Lung microvascular endothelial cell (primary cell): ENCODE measurements around the gene PLCB1. TPM values are rescaled to one million over a fixed set of nuclear protein-coding genes. Genes with fewer than 3 reads are reported as not detected.
A peak's percentile ranks its signal among the peaks of the same experiment; 100 is the strongest.
"Not testable (repeated sequence)": the region's sequence is repeated elsewhere in the genome, so short reads cannot be mapped to it uniquely, and the experiment has no call there.

Experiments used
- DNase-seq, 2 donors: peaks; one replicate each; pipeline versions ENCODE4 v3.0.0 to v3.0.0-alpha.2; 2010; ENCODE audit warnings: low read depth in 2 of 2
- total RNA-seq: library from RNA; depleted of rRNA; stranded (reverse); fragments of >200 nt; gene quantifications from 2 replicates; pipeline ENCODE4 v1.2.1, GENCODE V29; 2014

The PLCB1 gene
- 11.8 and 12.3 TPM in 2 replicates for total RNA-seq

DNA sequence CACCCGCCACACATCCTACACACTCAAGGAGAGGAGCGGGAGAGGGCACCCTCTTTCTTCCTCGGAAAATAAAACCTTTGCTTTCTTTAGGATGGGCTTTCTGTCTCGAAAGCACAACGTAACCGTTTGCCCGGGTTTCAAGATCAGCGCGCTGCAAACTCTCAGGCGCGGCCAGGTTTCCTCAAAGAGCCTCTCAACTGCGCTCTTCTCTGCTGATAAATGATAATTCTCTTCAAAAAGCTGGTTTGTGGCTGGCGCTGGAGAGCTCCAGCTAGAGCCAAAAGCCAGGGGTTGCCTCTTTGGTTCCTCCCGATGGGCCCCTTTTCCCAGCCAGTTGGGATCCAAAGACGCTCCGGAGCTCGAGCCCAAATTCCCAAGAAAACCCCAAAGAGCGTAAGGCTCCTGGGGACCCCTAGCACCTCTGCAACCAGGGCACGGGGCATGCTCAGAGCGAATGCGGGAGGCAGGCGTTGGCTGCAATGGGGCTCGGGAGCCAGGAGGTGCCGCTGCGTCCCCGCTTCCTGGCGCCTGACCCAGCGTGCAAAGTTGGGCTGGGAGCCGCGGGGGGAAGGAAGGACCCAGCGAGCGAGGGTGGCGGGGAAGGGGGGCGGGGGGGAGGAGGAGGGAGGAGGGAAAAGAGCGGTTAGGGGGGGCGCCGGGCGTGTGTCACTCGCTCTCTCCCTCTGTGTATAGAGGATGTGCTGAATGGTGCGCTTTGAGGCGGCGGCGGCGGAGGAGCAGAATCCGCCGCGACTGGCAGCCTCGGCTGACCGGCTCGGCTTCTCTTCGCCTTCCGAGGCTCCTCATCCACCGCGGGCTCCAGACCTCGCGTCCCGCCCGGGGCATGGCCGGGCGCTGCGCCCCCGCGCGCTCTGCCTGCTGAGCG is at the start of gene PLCB1:
TSS of gene PLCB1 (plus strand) at position 669 of the 886 bp plus-strand sequence. CDS start 386 bp downstream, outside the sequence.
- DNase-seq = peak; percentile 85 to 93

GRCh38 chr20:8082989-8083388 is 49.1 kb upstream of the PLCB1 start:
- DNase-seq = no peak

DNA sequence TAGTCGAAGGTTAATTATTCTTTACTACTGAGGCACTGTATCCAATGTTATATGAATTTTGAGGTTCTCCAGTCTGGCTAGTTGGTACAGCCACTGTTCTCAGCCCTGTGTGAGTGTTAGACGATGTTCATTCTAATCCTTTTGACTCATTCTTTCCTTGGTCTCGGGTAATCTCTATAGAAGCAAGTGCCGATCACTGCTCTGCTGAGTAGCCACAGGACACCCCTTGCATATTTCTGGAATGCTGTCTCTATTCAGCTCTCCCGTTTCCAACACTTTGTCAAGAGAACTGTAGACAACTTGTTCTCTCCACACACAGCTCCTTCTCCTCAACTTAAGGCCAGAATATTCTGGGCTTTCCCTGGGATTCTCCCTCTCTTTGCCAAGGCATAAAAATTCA is 42.4 kb upstream of the PLCB1 start:
- DNase-seq = no peak

DNA sequence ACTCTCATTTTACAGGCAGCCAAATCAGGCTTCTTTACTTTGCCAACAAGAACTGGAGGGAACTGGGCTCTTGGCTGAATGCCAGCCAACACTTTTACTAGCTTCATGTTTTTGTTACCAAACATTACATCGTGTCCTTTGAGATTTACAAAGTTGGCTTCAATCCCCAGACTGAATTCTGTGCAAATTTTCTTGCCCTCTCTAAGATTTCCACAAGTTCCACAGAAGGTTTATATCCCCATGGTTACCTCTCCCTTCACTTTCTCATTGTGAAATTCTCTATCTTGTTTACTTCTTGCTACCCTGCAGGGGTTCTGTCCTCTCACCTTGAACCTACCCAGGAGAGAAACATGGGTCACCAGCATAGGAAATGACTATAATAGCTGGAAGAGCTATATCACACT is 37.6 kb upstream of the PLCB1 start:
- DNase-seq = peak; percentile 73 to 87

DNA sequence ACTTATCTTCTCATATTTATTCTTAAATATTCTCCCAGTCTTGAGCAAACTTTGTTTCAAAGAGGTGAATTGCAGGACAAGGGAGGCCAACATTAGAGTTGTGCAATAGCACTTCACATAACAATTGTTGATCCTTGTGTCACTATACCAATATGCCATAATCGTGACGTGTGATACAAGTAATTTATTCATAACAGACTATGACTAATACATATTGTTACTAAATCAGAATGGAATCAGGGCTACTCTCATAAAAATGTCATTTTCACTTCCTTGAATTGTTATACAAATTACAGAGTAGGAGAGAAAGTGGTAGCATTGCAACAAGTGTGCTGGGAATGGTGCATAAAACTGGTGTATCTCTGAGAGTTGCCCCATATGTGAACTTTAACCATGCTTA is 37.2 kb upstream of the PLCB1 start:
- peak; percentile 92 to 95 for DNase-seq

DNA sequence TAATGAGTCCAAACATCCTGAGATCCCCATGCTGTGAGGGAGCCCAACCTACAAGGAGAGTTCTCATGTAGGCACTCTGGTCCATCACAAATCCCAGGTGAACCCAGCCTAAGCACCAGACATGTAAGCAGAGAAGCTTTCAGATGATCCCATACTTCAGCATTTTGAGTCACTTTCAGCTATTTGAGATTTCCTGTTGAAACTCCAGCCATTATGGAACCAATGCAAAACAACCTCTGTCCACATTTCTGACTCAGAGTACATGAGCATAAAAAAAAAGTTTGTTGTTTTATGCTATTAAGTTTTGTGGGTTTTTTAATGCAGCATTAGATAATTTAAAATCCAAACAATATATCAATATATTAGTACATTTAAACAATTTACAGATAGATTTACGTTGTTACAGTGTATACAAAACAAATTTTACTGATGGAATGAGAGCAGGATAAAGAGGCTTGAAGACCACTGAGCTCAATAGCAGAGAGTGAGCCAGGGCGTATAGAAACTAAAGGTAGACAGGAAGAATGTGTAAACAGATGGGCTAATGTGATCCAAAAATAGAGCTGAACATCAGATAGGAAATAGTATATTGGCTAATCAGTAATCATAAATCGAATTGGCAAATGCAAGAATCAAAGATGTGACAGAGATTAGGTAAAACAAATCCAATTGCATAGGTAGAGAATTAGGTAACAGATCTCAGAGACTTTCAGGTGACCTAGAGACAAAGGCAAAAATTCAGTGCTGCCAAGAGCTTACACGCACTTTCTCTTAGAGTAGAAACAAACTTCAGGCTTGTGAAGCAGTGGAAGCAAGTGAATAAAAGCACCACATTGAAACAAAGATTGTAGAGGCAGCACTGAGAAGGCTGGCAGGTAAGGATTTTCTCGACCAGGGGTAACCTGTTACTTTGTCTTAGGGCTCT is 36.2 kb upstream of the PLCB1 start:
- DNase-seq = peak; percentile 76 to 79

DNA sequence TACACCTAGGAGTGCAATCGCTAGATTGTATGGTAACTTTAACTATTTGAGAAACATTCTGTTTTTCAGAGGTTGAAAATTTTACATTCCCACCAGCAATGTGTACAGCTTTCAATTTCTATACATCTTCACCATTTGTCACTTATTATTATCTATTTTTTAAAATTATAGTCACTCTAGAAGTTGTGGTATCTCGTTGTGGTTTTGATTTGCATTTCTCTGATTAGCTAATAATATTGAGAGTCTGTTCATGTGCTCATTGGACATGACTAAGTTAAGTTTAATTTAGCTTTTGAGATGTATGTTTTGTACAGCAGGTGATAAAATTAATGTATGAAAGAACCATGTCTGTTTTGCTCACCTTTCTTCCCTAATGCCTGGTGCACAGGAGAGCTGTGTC is 34.8 kb upstream of the PLCB1 start:
- DNase-seq = no peak

- DNase-seq = no peak
These were observed 27.8 kb upstream of the PLCB1 start for GRCh38 chr20:8104252-8104651.

GRCh38 chr20:8114612-8115011 is 17.5 kb upstream of the PLCB1 start:
- not testable (repeated sequence) for DNase-seq

- DNase-seq = peak in 1 of 2 donors; percentile 26
These were observed 16.6 kb upstream of the PLCB1 start for GRCh38 chr20:8115436-8115835.

DNA sequence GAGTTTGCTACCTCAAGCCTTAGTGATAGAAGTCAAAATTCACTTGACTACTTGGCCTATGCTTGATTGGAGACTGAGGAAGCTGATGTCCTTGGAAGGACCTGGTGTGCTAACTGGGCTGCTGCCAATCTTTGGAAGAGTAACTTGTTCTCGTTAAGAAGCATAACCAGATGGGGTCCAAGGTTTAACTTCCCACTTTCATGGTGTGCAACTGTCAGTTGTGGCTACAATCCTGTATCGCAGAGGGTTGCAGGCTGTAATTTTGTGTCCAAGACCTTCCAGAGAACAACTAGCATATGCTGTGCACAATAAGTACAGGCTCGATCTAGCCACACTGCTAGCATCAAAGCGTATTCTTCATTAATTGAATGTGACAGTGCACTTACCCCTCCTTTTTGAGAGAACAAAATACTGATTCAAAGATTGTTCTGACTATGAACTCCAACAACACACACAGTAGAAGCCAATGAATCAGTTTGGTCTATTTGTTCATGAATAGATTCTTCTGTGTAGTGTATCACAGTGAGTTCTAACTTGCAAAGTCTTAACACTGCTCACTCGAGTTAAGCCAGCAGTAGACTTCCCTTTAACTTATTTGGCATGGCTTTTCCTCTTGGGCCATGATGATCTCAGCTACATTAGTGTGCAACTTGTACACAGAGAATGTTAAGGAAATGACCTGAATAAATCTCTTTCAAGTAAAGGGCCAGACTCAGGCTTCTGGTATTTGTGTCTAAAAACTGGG is 15.8 kb upstream of the PLCB1 start:
- DNase-seq = peak in 1 of 2 donors; percentile 81

DNA sequence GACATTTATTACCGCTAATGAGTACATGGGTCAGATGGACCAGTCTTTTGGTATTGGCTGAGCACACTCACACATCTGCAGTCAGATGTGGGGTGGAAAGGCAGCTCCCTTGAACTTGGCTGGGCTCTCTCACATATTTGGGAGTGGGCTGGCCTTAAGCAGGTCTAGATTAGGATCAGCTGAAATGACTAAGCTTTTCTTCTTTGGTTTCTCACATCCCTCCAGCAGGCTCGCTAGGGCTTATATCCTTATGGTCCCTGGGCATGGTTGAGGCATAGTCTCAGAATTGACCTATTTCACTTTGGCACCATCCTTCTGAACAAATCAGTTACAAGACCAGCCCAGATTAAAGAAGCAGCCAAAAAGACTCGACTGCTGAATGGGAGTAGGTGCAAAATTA is 14.4 kb upstream of the PLCB1 start:
- DNase-seq = no peak

GRCh38 chr20:8118039-8118438 is 14.0 kb upstream of the PLCB1 start:
- DNase-seq = no peak

DNA sequence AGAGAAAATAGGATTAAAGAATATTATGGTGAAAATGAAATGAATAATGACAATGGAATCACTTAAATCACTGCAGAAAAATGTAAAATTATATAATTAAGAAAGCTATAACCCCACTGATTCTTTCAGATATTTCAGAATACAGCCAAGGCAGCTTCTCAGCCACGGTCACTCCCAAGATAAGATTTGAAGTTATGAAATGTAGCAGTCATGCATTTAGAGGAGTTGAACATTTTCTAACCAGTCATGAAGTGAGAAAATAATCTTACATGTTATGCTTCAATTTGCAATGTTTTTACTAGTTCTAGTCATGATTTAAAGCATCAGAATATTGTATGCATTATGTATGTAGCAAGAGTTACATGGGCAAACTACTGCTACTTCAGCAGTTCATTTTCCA is 13.3 kb upstream of the PLCB1 start:
- no peak for DNase-seq

DNA sequence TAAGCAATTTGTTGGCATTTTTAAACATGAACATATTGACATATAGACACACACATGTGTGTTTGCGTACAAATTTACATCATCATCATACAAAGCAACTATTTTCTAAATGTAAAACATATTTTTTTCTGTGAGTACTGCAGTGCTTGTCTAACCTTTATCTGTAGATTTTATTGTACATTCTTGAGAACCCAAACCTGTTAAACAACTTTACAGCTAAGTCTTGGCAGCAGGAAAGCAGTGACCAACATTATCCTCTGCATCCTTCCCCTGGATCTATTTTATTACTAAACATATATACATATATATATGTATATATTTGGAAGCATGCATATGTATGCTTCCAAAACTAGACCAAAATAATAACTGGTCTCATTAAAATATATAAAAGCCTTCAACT is 10.4 kb upstream of the PLCB1 start:
- DNase-seq = no peak

DNA sequence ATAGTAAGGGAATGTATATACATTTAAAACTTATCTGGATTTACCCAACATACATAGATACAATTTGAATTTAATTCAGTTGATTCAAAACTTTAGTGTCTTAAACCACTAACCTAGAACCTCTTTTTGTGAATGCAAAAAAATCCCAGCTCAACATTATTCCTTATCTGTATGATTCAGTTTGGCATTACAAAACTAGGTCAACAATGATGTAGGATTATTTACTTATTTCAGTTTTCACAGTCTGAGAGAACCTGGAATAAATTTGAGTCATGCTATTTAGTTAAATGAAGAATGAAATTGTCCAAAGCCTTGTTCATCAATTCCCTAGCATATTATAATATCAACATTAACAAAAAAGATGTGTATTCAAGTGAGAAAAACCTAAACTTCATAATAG is 7.4 kb upstream of the PLCB1 start:
- DNase-seq = no peak

GRCh38 chr20:8126181-8126580 is 5.9 kb upstream of the PLCB1 start:
- DNase-seq = no peak

DNA sequence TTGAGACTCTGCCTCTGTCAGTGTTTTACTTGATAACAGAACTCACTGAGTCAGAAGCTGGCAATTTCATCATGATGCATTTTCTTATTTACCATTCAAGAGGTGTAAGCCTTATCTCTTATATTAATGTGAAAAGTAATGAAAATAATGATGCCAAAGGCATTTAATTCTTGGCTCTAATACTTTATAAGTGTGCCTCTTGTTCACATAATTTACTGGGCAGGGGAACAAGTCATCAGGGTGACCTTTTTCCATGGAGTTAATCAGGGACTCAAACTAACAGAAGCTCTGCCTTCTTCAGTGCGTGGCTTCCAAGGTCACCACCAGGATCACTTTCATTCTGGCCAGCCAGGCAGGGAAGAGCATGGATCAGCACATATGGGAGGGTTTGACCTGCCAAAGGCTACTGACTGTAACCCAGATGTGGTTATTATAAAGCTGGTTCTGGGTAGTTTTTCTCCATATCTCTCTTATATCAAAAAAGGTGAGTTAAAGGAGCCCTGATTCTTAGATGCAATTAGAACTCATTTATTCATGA is 5.2 kb upstream of the PLCB1 start:
- no peak for DNase-seq

GRCh38 chr20:8127553-8128255 is 4.4 kb upstream of the PLCB1 start:
- no peak for DNase-seq

DNA sequence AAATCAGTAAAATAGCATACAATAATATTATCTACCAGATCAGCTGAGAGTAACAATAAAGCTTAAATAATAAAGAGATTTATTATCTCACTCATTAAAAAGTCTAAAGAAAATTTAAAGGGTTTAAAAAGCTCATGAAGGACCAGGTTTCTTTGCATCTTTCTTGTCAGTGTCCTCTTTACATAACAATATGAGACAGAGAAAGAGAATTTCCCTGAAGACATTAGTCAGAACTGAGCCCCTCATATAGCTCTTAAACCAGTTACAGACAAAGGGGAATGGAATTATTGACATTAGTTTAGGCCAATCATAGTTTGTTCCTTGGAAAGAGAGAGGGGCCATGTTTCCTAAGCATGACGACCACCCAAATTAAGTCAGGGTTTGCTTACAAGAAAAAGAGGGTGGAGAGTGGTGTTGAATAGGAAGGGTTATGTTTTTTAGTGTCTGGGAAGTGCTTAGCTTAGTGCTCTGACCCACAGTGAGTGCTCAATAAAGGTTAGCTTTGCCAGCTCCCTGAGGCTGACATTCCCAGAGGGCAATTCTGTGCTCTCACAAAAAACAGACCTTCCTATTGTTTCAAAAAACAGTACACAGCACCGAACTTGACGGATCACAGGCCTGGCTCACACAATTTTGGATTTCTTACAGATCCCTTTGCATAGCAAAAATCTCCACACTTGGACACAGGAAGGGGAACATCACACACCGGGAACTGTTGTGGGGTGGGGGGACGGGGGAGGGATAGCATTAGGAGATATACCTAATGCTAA is 3.6 kb upstream of the PLCB1 start:
- DNase-seq = no peak
